ENCODE data around the gene TCOF1.

The TCOF1 gene

GRCh38 chr5:150392680-150393079 is 35.2 kb downstream of the TCOF1 start:
- no peak for DNase-seq (ENCODE audit: low read depth)

- no peak for DNase-seq (ENCODE audit: low read depth)
Measured at GRCh38 chr5:150393096-150393645, 35.7 kb downstream of the TCOF1 start.

- DNase-seq (ENCODE audit: low read depth): no peak
Measured at GRCh38 chr5:150394131-150394530, 36.6 kb downstream of the TCOF1 start.

GRCh38 chr5:150394912-150395687 is 37.6 kb downstream of the TCOF1 start:
- DNase-seq (ENCODE audit: low read depth): no peak

GRCh38 chr5:150395688-150395975 is 38.1 kb downstream of the TCOF1 start:
- DNase-seq (ENCODE audit: low read depth): no peak

- DNase-seq (ENCODE audit: low read depth): no peak
Measured at GRCh38 chr5:150396267-150396666, 38.8 kb downstream of the TCOF1 start.

- DNase-seq (ENCODE audit: low read depth): no peak
Measured at GRCh38 chr5:150397146-150397781, 39.8 kb downstream of the TCOF1 start.

GRCh38 chr5:150397782-150398721 is 40.6 kb downstream of the TCOF1 start:
- no peak for DNase-seq (ENCODE audit: low read depth)

GRCh38 chr5:150398722-150399523 is 41.4 kb downstream of the TCOF1 start:
- DNase-seq (ENCODE audit: low read depth): no peak

- DNase-seq (ENCODE audit: low read depth): no peak
Measured at GRCh38 chr5:150399524-150400211, 42.2 kb downstream of the TCOF1 start.

- no peak for DNase-seq (ENCODE audit: low read depth)
Measured at GRCh38 chr5:150400316-150401075, 43.0 kb downstream of the TCOF1 start.

- no peak for DNase-seq (ENCODE audit: low read depth)
Measured at GRCh38 chr5:150401076-150401375, 43.5 kb downstream of the TCOF1 start.

GRCh38 chr5:150401376-150402228 is 44.1 kb downstream of the TCOF1 start:
- DNase-seq (ENCODE audit: low read depth): no peak

GRCh38 chr5:150402229-150402773 is 44.8 kb downstream of the TCOF1 start:
- DNase-seq (ENCODE audit: low read depth): no peak

GRCh38 chr5:150402901-150403342 is 45.4 kb downstream of the TCOF1 start:
- no peak for DNase-seq (ENCODE audit: low read depth)

GRCh38 chr5:150404121-150404520 is 46.6 kb downstream of the TCOF1 start:
- no peak for DNase-seq (ENCODE audit: low read depth)

- no peak for DNase-seq (ENCODE audit: low read depth)
Measured at GRCh38 chr5:150404535-150404934, 47.0 kb downstream of the TCOF1 start.

GRCh38 chr5:150404941-150405816 is 47.7 kb downstream of the TCOF1 start:
- no peak for DNase-seq (ENCODE audit: low read depth)

Data from non-pigmented ciliary epithelial cell (primary cell).